HG03457 (cell line): ENCODE measurements around the gene GNG7.
"Not testable (repeated sequence)": the region's sequence is repeated elsewhere in the genome, so short reads cannot be mapped to it uniquely, and the experiment has no call there.

Experiments used
- ATAC-seq: cut with Tn5 transposase; IDR thresholded peaks from one replicate; pipeline ENCODE4 v1.9.1; 2021; ENCODE audit warnings: moderate number of reproducible peaks; ENCODE audit not compliant: unreplicated experiment

Gene GNG7

GRCh38 chr19:2606774-2607173 is 95.7 kb downstream of the GNG7 start:
- not testable (repeated sequence) for ATAC-seq

- not testable (repeated sequence) for ATAC-seq
These were observed 96.6 kb downstream of the GNG7 start for GRCh38 chr19:2605889-2606288.

- no peak for ATAC-seq
These were observed 97.7 kb downstream of the GNG7 start for GRCh38 chr19:2604747-2605329.

DNA sequence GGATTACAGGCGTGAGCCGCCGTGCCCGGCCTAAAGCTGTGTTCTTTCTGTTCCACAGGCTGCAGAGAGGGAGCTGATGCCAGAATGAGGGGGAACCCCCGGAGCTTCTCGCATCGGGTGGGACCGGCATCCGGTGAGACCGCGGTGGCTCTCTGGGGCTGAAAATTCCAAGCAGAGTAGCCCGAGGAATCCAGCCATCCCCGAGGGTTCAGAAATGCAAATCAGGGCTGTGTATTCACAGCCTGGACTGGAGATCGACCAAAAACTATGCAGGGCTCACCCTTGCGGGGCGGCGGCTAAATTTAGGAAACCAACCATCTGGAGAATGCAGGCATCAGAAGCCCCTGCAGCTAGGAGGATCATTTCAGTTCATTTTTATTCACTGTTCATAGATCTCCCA is 99.2 kb downstream of the GNG7 start:
- no peak for ATAC-seq

- ATAC-seq = no peak
These were observed 99.9 kb downstream of the GNG7 start for GRCh38 chr19:2602391-2603181.

- ATAC-seq = no peak
These were observed 101.3 kb downstream of the GNG7 start for GRCh38 chr19:2600914-2601870.

GRCh38 chr19:2594319-2594718 is 108.2 kb downstream of the GNG7 start:
- ATAC-seq = no peak

DNA sequence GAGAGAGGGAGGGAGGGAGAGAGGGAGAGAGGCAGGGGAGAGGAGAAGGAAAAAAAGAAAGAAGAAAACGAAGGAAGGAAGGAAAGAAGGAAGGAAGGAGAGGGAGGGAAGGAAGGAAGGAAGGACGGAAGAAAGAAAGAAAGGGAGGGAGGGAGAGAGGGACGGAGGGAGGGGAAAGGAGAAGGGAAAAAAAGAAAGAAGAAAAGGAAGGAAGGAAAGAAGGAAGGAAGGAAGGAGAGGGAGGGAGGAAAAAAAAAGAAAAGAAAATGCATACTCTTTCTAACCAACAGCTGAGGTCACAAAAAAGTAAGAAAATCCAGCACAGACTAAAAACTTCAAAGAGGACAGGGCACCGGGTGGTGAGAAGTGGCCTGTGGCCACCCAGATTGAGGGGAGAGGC is 109.7 kb downstream of the GNG7 start:
- ATAC-seq = no peak

DNA sequence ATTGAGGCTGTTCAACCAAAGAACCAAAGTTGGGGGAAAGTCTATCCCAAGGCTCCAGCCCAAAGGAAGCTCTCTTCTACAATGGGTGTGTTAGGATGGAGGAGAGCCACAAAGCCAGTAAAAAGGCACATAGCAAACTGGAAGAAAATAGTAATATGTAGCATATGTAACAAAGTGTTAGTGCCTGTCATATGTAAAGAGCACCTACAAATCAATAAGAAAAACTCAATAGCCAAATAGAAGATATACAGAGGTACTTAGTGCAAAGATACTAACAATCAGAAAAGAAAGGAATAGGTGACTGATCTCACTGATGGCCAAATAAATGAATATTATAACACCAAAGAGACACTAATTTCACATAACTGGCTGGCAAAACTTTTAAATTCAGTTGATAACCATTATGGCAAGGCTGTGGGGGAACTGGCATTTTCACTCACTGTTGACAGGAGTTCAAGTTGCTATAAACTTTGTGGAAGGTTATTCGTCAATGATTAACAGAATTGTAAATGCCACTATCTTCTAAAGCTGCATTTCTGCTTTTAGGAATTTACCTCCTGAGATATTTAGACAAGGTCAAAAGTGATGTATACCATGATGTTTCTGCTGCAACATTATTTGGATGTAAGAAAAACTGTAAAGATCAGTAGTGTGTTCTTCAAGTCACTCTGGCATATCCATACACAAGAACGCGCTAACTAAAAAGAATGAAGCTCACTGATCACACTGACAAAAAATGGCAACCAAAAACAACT is 110.8 kb downstream of the GNG7 start:
- ATAC-seq = no peak

GRCh38 chr19:2590630-2591399 is 111.7 kb downstream of the GNG7 start:
- no peak for ATAC-seq

DNA sequence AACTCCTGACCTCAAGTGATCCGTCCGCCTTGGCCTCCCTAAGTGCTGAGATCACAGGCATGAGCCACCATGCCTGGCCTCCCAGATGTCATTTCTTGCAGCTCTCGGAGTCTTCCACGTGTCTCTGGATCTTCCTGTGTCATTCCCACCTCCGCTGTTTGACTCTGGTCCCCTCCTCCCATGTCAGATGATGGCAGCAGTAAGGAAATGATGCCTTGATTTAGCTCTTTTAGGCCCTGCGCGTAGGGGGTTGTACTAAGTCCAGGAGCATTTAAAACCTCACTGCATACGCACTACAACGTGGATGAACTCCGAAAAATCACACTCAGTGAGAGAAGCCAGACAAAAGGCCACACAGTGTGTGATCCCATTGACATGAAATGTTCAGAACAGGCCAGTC is 113.1 kb downstream of the GNG7 start:
- ATAC-seq = no peak

- ATAC-seq = no peak
These were observed 114.3 kb downstream of the GNG7 start for GRCh38 chr19:2588081-2588777.

DNA sequence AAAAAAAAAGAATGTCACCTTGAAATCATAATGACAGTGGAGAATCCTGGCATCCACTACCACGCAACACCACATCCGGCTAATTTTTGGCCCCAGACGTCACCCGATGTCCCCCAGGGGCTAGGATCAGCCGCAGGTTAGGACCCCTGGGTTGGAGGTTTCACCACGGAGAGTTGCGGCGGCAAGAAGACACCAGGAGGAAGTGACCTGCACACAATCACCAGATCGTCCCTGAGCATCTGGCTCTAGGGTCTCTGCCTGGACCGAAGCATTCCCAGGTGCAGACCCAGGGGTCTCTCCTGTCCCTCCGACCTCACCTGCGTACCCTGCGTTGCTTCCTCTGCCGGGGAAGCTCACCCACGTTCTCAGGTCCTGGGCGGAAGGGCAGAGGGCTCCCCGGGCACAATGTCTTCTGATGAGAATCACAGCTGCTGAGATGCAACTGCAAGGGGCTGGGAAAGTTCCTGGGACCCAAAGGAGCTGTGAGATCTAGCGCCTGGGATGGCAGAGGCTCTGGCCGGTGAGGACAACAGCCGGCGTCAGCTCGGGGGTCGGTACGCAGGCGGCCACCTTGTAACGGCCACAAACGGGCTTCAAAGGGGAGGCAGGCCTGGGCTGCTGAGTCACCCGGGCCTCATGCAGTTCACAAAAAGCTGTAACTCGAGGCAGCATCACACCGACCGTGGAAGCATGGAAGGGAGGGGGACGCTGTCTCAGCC is 115.3 kb downstream of the GNG7 start:
- no peak for ATAC-seq

DNA sequence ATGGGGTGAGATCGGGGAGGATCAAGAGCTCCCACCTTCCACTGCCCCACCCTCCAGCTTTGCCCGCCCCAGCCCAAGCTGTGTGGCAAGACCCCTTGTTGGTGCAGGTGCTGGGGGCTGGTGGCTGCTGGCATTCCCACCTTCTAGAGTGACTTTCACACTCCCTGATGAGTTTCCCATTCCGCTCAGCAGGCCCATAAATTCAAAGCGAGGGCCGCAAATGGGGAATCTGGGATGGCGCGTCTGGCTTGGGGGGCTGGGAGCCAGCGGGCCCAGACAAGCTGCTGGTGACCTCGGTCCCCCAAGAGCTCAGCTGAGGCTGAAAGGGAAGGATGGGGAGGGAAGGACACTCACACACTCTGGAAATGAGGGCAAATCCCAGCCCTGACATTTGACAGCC is 116.3 kb downstream of the GNG7 start:
- no peak for ATAC-seq

GRCh38 chr19:2584002-2584401 is 118.5 kb downstream of the GNG7 start:
- no peak for ATAC-seq

- no peak for ATAC-seq
These were observed 119.2 kb downstream of the GNG7 start for GRCh38 chr19:2582984-2583956.

DNA sequence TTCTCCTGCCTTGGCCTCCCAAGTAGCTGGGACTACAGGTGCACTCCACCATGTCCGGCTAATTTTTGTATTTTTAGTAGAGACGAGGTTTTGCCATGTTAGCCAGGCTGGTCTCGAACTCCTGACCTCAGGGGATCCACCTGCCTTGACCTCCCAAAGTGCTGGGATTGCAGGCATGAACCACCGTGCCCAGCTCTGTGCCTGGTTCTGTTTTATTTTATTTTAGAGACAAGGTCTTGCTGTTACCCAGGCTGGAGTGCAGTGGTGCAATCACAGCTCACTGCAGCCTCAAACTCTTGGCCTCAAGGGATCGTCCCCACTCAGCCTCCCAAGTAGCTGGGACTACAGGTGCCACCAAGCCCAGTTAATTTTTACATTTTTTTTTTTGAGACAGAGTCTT is 122.1 kb downstream of the GNG7 start:
- ATAC-seq = not testable (repeated sequence)
